Testis (tissue), 2 donors: ENCODE results near the gene KRT6C.

ENCODE experiments used
- POLR2A ChIP-seq: fragments of 450-650 bp; IDR thresholded peaks from one replicate; pipeline ENCODE4 v1.6.1; 2017; ENCODE audit warnings: antibody characterized with exemption, mild to moderate bottlenecking, moderate library complexity
- TF ChIP-seq, protein P1 (sequence below), 3 experiments: fragments of 450-650 bp in 2 of 3; fragments of 200-600 bp in 1 of 3; sonication (generic) in 1 of 3; IDR thresholded peaks; one replicate each; pipeline ENCODE4 v1.5.1; 2016 to 2019; ENCODE audit warnings: antibody characterized with exemption in 3 of 3, mild to moderate bottlenecking in 2 of 3, moderate library complexity in 1 of 3

DNA sequence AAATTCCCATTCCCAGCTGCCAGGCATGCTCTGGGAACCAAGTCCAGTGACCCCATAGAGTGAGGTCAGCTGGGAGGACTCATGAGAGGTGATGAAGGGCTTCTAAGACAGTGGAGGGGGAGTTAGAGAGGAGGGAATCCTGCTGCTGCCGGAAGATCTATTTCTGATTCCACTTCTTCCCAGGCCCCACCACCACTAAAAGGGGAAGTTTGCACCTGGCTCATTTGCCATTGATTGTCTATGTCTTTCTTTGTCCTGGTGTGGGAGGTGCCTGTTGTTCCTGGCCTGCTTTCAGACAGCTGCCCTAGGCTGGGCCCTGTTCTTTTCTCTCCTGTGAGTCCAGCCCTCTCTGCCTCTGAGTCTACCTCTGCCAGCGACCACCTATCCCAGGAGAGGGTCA, 22.4 kb upstream of the KRT6C start:
- TF ChIP-seq, protein P1, sequence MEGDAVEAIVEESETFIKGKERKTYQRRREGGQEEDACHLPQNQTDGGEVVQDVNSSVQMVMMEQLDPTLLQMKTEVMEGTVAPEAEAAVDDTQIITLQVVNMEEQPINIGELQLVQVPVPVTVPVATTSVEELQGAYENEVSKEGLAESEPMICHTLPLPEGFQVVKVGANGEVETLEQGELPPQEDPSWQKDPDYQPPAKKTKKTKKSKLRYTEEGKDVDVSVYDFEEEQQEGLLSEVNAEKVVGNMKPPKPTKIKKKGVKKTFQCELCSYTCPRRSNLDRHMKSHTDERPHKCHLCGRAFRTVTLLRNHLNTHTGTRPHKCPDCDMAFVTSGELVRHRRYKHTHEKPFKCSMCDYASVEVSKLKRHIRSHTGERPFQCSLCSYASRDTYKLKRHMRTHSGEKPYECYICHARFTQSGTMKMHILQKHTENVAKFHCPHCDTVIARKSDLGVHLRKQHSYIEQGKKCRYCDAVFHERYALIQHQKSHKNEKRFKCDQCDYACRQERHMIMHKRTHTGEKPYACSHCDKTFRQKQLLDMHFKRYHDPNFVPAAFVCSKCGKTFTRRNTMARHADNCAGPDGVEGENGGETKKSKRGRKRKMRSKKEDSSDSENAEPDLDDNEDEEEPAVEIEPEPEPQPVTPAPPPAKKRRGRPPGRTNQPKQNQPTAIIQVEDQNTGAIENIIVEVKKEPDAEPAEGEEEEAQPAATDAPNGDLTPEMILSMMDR (IDR thresholded peaks at IDR 0.05) = no peak
- TF ChIP-seq POLR2A = no peak
